PFSK-1 (cell line): ENCODE results near the gene SLC13A2.

Source experiments
- FOXP2 ChIP-seq: optimal IDR thresholded peaks from 2 replicates; pipeline ENCODE3; 2011; ENCODE audit warnings: borderline replicate concordance, control low read depth, inconsistent platforms; ENCODE audit not compliant: insufficient read depth; ENCODE audit errors: extremely low read length, extremely low read depth
- POLR2AphosphoS5 ChIP-seq: IDR thresholded peaks from 2 replicates; pipeline ENCODE4 v1.6.1; 2012; ENCODE audit warnings: low read depth, mild to moderate bottlenecking, control low read depth, low read length, moderate library complexity
- SIN3A ChIP-seq: IDR thresholded peaks from 2 replicates; pipeline ENCODE4 v1.6.1; 2012; ENCODE audit warnings: mild to moderate bottlenecking, low read length, moderate library complexity, borderline replicate concordance; ENCODE audit not compliant: insufficient read depth
- TAF1 ChIP-seq: IDR thresholded peaks from 2 replicates; pipeline ENCODE4 v1.6.1; 2012; ENCODE audit warnings: low read length, control low read depth, borderline replicate concordance; ENCODE audit not compliant: insufficient read depth
- TF ChIP-seq, protein P1 (sequence below), 2 experiments: IDR thresholded peaks; 2 replicates each; pipeline versions ENCODE4 v1.6.1 to v1.8.0; 2011 to 2012; ENCODE audit warnings: low read depth in 2 of 2, low read length in 2 of 2, control low read depth in 1 of 2, inconsistent platforms in 1 of 2, mild to moderate bottlenecking in 1 of 2, moderate library complexity in 1 of 2; ENCODE audit not compliant: insufficient read depth in 1 of 2

DNA sequence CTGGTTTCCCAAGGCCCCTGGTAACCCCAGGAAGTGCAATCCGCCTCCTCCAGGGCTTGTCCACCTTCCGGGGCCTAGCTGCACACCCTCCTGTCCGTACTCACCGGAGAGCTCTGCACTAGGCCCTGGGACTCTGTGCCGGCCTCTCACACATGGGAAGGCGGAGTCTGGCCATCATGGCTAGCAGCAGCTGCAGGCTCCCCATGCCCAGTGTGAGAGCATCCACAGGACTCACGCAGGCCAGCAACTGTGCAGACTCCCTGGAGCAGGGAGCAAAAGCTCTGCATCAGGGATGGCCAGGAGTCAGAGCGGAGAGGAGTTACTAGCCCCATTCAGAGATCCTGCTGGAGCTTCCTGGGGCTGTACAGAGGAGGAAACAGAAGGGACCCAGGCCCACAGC lies 52.9 kb downstream of the SLC13A2 start:
- TF ChIP-seq POLR2AphosphoS5 (no peak), FOXP2 (no peak), TAF1 (no peak), SIN3A (no peak)
- TF ChIP-seq, protein P1, sequence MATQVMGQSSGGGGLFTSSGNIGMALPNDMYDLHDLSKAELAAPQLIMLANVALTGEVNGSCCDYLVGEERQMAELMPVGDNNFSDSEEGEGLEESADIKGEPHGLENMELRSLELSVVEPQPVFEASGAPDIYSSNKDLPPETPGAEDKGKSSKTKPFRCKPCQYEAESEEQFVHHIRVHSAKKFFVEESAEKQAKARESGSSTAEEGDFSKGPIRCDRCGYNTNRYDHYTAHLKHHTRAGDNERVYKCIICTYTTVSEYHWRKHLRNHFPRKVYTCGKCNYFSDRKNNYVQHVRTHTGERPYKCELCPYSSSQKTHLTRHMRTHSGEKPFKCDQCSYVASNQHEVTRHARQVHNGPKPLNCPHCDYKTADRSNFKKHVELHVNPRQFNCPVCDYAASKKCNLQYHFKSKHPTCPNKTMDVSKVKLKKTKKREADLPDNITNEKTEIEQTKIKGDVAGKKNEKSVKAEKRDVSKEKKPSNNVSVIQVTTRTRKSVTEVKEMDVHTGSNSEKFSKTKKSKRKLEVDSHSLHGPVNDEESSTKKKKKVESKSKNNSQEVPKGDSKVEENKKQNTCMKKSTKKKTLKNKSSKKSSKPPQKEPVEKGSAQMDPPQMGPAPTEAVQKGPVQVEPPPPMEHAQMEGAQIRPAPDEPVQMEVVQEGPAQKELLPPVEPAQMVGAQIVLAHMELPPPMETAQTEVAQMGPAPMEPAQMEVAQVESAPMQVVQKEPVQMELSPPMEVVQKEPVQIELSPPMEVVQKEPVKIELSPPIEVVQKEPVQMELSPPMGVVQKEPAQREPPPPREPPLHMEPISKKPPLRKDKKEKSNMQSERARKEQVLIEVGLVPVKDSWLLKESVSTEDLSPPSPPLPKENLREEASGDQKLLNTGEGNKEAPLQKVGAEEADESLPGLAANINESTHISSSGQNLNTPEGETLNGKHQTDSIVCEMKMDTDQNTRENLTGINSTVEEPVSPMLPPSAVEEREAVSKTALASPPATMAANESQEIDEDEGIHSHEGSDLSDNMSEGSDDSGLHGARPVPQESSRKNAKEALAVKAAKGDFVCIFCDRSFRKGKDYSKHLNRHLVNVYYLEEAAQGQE (IDR thresholded peaks at IDR 0.05; ENCODE audit: insufficient read depth in 1 of 2, low read depth in 2 of 2, low read length in 2 of 2): no peak
